GM23338 (cell line): Measurements from ENCODE around the gene DENND5B.

Source experiments
- CREB1 ChIP-seq: fragments of 250-450 bp; sonication (Bioruptor Pico); IDR thresholded peaks from 2 replicates; pipeline ENCODE4 v1.5.0; 2020; ENCODE audit warnings: low read depth, mild to moderate bottlenecking, moderate library complexity
- CTCF ChIP-seq, 2 experiments: fragments of 200-600 bp in 1 of 2; sonication (generic) in 1 of 2; conservative IDR thresholded peaks; 2 replicates each; pipeline versions ENCODE4 v1.5.1 to v1.6.1; 2016 to 2017; ENCODE audit warnings: antibody characterized with exemption in 2 of 2, low read depth in 2 of 2, mild to moderate bottlenecking in 2 of 2, moderate library complexity in 1 of 2
- JUNB ChIP-seq: IDR thresholded peaks from one replicate; pipeline ENCODE4 v1.6.1; 2016; ENCODE audit warnings: antibody characterized with exemption; ENCODE audit not compliant: unreplicated experiment
- POLR2AphosphoS5 ChIP-seq: IDR thresholded peaks from 2 replicates; pipeline ENCODE4 v1.6.1; 2016; ENCODE audit warnings: antibody characterized with exemption, low read depth
- REST ChIP-seq: IDR thresholded peaks from one replicate; pipeline ENCODE4 v1.6.1; 2018; ENCODE audit warnings: antibody characterized with exemption; ENCODE audit not compliant: unreplicated experiment

DNA sequence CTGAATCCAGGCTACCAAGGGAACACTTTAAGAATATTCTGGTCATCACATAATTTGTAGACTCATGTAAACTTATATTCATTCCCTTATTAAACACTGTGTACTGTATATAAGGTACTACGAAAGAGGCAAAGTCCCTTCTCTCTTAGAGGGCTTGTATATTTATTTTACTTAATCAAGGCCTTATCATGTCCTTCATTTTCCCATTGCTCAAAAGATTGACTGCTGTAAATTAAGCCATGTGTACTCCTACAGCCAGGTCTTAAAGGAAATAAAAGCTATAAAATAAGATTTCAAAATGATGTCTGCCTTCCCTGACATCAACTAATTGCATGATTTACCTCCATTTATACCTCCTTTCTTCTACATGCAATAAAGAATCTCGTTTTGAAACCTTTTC lies 5.0 kb downstream of the DENND5B start:
- TF ChIP-seq CTCF (conservative IDR thresholded peaks at IDR 0.05; ENCODE audit: low read depth in 2 of 2) (no peak), POLR2AphosphoS5 (no peak), CREB1 (CRISPR knock-in tag) (no peak), REST (no peak), JUNB (no peak)
